ENCODE data around the gene HSPA1A. TPM values are rescaled to one million over a fixed set of nuclear protein-coding genes. Genes with fewer than 3 reads are reported as not detected.

The HSPA1A gene
- total and polyA plus RNA-seq, 12 donors: 113 to 679 (median 235) TPM

DNA sequence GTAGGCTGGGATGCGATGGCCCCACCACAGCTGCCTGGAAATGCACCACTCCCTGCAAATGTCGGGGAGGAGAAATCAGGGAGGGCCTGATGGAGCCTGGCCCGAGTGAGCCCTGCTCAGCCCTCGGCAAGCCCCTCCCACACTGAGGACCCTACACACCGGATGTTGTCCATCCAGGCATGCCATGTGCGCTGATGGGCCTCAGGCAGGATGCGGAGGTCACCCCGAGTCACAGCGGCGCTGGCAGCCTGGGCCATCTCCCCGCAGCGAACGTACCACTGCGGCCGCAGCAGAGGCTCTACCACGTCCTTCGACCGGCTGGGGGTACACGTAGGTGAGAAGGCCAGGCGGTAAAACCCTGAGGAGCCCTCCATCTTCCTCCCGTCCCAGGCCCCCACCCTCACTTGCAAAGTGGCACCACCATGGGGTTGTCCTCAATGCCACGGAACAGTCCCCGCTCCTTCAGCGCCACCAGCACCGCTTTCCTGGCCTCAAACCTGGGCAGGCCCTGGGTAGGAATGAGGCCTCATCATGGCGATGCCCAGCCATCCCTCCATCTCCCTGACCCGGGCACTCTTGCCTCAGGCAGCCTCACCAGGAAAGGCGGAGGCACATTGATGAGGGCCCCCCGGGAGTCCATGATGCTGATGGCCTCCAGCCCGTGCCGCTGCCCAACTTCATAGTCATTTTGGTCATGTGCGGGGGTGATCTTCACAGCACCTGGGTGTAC, 33.1 kb upstream of the HSPA1A start:
- WGBS, 2 donors: 93 to 94% methylated on average over 32 of the region's 32 CpGs

DNA sequence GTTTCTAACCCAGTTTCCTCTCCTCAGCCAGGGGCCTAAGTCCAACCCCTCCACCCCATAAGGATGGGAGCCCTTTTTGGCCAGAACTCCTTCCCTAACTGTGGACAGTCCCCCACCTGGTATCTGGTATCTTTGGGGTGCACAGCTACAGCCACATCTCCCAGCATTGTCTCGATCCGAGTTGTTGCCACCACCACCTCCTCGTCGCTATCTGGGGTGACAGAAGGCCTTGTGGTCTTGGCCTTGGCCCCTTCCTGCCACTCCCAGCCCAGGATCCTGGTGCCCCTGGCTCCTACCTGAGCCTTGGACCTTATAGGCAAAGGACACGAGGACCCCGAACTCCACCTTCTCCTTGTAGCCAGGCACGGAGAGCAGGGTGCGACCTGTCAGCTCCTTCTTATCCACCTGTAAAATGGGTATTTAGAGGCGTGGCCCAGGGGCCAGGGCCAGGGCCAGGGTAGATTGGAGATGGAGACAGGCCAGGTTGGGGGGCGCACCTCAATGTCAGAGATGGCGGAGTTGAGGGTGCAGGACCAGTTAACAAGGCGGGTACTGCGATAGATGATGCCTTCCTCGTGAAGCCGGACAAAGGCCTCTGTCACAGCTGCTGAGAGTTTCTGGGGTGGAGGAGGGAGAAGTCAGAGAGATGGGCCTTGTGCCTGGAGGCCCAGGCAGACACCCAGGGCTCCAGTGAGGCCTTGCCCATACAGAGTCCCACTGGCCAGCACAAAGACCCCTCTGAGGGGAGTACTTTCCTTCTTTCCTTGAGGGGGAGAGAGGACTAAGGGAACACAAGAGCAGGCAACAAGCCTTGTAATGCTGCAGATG, 31.0 kb upstream of the HSPA1A start:
- no peak for DNase-seq
- Histone ChIP-seq H3K27ac (no peak overlapping the region), H3K36me3 (peaks cover 0 to 99% (median 53%) of the 10 kb centered on the region in 9 donors), H3K27me3 (no peaks in the 10 kb centered on the region), H3K4me1 (no peaks in the 10 kb centered on the region), H3K9me3 (no peaks in the 10 kb centered on the region), H3K4me3 (no peak overlapping the region)
- intact Hi-C loops (cut with DNase I): loop anchor here in 1 of 10 donors (5.0 kb wide), 1 partner anchor 42 kb away; the partner anchor contains the start of gene MSH5
- ATAC-seq: no peak
- WGBS, 2 donors: 91 to 95% methylated on average over 15 of the region's 15 CpGs
- TF ChIP-seq, protein P1, sequence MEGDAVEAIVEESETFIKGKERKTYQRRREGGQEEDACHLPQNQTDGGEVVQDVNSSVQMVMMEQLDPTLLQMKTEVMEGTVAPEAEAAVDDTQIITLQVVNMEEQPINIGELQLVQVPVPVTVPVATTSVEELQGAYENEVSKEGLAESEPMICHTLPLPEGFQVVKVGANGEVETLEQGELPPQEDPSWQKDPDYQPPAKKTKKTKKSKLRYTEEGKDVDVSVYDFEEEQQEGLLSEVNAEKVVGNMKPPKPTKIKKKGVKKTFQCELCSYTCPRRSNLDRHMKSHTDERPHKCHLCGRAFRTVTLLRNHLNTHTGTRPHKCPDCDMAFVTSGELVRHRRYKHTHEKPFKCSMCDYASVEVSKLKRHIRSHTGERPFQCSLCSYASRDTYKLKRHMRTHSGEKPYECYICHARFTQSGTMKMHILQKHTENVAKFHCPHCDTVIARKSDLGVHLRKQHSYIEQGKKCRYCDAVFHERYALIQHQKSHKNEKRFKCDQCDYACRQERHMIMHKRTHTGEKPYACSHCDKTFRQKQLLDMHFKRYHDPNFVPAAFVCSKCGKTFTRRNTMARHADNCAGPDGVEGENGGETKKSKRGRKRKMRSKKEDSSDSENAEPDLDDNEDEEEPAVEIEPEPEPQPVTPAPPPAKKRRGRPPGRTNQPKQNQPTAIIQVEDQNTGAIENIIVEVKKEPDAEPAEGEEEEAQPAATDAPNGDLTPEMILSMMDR (IDR thresholded peaks at IDR 0.05): no peak

More for the DNA sequence above, 33.1 kb upstream of the HSPA1A start:
- intact Hi-C loops (cut with DNase I): loop anchor here in 1 of 10 donors (5.0 kb wide), 1 partner anchor 40 kb away; the partner anchor contains the start of gene MSH5
- Histone ChIP-seq H3K9me3 (no peaks in the 10 kb centered on the region), H3K27me3 (no peaks in the 10 kb centered on the region), H3K4me1 (peaks cover 0 to 7% (median 4%) of the 10 kb centered on the region in 9 donors), H3K27ac (no peak overlapping the region), H3K4me3 (no peak overlapping the region), H3K36me3 (peaks cover 0 to 96% (median 56%) of the 10 kb centered on the region in 9 donors)
- TF ChIP-seq, protein P1 (IDR thresholded peaks at IDR 0.05): no peak
- DNase-seq (no peak), ATAC-seq (no peak)

DNA sequence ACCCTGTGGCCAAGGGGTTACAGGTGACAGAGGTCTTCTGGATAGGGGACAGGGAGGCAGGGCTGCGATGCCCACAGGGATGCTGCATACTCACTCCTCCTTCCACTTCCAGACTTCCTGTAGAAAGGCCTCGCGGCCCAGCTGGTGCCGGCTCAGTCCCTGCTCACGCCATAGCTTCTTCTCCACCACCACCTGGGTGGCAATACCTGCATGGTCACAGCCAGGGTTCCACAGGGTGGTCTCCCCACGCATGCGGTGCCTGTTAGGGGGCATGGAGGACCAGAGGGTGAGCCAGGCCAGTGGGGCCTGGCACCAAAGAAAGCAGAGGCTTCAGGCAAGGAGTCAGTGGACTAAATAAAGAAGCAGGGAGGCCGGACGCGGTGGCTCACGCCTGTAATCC, 29.9 kb upstream of the HSPA1A start:
- TF ChIP-seq, protein P1 (IDR thresholded peaks at IDR 0.05): no peak
- Histone ChIP-seq H3K4me1 (no peaks in the 10 kb centered on the region), H3K4me3 (no peak overlapping the region), H3K9me3 (no peaks in the 10 kb centered on the region), H3K36me3 (peaks cover 0 to 99% (median 53%) of the 10 kb centered on the region in 9 donors), H3K27me3 (no peaks in the 10 kb centered on the region), H3K27ac (no peak overlapping the region)
- 97 to 98% methylated on average over 11 of the region's 11 CpGs for WGBS, 2 donors
- peak in 1 of 8 donors; percentile 17 for ATAC-seq
- intact Hi-C loops (cut with DNase I): no loop called here
- no peak for DNase-seq

DNA sequence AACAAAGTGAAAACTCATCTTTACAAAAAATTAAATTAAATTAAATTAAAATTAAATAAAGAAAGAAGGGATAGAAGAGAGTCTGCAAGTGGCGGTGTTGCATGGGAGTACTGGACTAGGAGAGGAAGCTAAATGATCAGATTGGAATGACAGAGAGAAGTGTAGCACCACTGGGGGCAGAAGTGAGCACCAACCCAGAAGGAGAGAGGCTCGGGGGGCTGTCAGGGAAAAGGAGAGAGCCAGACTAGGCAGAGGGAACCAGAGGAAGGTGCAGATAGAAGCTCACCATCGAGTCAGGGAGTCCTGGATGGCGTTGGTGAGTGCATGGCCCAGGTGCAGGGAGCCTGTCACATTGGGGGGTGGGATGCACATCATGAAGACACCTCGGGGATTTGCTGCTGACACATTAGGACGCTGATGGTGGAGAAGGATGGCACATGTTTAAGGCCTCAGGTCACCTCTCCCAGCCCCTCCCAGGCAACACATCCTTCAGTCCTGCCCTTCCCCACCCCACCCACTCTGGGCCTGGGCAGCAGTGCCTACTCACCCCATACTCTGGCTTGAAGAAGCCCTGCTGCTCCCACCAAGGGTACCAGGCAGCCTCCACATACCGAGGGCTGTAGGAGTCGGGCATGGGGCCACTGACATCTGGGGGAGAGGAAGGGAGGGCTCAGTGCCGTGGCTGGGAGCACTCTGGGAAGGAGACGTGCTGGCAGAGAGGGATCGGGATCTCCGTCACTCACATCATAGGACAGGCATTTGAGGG, 23.8 kb upstream of the HSPA1A start:
- Histone ChIP-seq H3K9me3 (no peaks in the 10 kb centered on the region), H3K27me3 (no peaks in the 10 kb centered on the region), H3K36me3 (peaks cover 0 to 64% (median 11%) of the 10 kb centered on the region in 9 donors), H3K27ac (no peak overlapping the region), H3K4me1 (peaks cover 5 to 30% (median 14%) of the 10 kb centered on the region in 9 donors), H3K4me3 (no peak overlapping the region)
- DNase-seq (peak in 1 of 2 donors; percentile 32), ATAC-seq (no peak)
- WGBS, 2 donors: 66 to 68% methylated on average over 12 of the region's 12 CpGs
- intact Hi-C loops (cut with DNase I): loop anchor here in 2 of 10 donors (5.0 to 10.0 kb wide), 2 partner anchors 41 to 57 kb away; partner anchors contain the start of gene CLIC1 (in 1 of the 2)
- TF ChIP-seq, protein P1 (IDR thresholded peaks at IDR 0.05): peak in 8 of 9 donors; percentile 24 to 64 (median 54)

All from heart right ventricle (tissue), 16 donors.